MCF 10A (cell line): ENCODE data around the gene LDB3. TPM values are rescaled to one million over a fixed set of nuclear protein-coding genes. Genes with fewer than 3 reads are reported as not detected.

Experiments used
- BruUV-seq: library from RNA; stranded (reverse); fragments of 400-500 nt; replicated peaks from 2 replicates; lab custom pipeline; 2021; lab: Mats Ljungman, UMichigan
- CTCF ChIA-PET: fragments of 300-600 bp; sonication (Branson Sonifier 250); formaldehyde crosslinking; extraction: SDS; loops from one replicate; lab custom pipeline; 2021; ENCODE audit warnings: antibody characterized with exemption, inconsistent platforms; lab: Yijun Ruan, JAX
- POLR2A ChIA-PET: fragments of 300-600, 350-650 bp; sonication (Branson Sonifier 250); formaldehyde crosslinking; extraction: SDS; loops from one replicate; lab custom pipeline; 2020; ENCODE audit warnings: antibody characterized with exemption, inconsistent platforms; lab: Yijun Ruan, JAX
- DNase-seq: peaks from one replicate; pipeline ENCODE4 v3.0.0-alpha.2; 2018; ENCODE audit not compliant: unreplicated experiment
- H3K27ac Mint-ChIP-seq: one replicate; pipeline ENCODE4 v1.8.0; 2022; ENCODE audit warnings: mild to moderate bottlenecking, low read depth, mixed read lengths; ENCODE audit not compliant: unreplicated experiment
- H3K27me3 Mint-ChIP-seq: one replicate; pipeline ENCODE4 v1.8.0; 2022; ENCODE audit warnings: mixed read lengths; ENCODE audit not compliant: insufficient read depth, unreplicated experiment
- H3K36me3 Mint-ChIP-seq: one replicate; pipeline ENCODE4 v1.8.0; 2022; ENCODE audit warnings: mild to moderate bottlenecking, moderate library complexity, mixed read lengths; ENCODE audit not compliant: insufficient read depth, unreplicated experiment
- H3K4me1 Mint-ChIP-seq: one replicate; pipeline ENCODE4 v1.8.0; 2022; ENCODE audit warnings: mixed read lengths; ENCODE audit not compliant: insufficient read depth, unreplicated experiment
- H3K4me3 Mint-ChIP-seq: one replicate; pipeline ENCODE4 v1.8.0; 2022; ENCODE audit warnings: mild to moderate bottlenecking, moderate library complexity, mixed read lengths; ENCODE audit not compliant: unreplicated experiment
- H3K9me3 Mint-ChIP-seq: one replicate; pipeline ENCODE4 v1.8.0; 2022; ENCODE audit warnings: mixed read lengths; ENCODE audit not compliant: unreplicated experiment
- intact Hi-C: fragments of 100-400 bp; cut with micrococcal nuclease; formaldehyde crosslinking; loops from 2 replicates; pipeline ENCODE4 v1.14.1; 2022
- total RNA-seq: library from RNA; stranded (reverse); gene quantifications from 2 replicates; pipeline ENCODE4 v1.2.3, GENCODE V29; 2022
- TF ChIP-seq, protein P1 (sequence below): fragments of 200-600 bp; IDR thresholded peaks from one replicate; pipeline ENCODE4 v1.8.0; 2022; ENCODE audit warnings: antibody characterized with exemption, mild to moderate bottlenecking; ENCODE audit not compliant: unreplicated experiment

The LDB3 gene
- total RNA-seq, 1 experiment from 2014 or later = 0.23 TPM

GRCh38 chr10:86681047-86681446, 12.7 kb downstream of the LDB3 start:
- Mint-ChIP-seq H3K36me3 (no peaks in the 10 kb centered on the region), H3K4me3 (no peak overlapping the region), H3K27ac (no peak overlapping the region), H3K27me3 (peaks cover 11% of the 10 kb centered on the region), H3K9me3 (no peaks in the 10 kb centered on the region), H3K4me1 (no peaks in the 10 kb centered on the region)
- POLR2A ChIA-PET = no interaction called here
- DNase-seq = peak; percentile 29
- intact Hi-C loops = no loop called here
- TF ChIP-seq, protein P1, sequence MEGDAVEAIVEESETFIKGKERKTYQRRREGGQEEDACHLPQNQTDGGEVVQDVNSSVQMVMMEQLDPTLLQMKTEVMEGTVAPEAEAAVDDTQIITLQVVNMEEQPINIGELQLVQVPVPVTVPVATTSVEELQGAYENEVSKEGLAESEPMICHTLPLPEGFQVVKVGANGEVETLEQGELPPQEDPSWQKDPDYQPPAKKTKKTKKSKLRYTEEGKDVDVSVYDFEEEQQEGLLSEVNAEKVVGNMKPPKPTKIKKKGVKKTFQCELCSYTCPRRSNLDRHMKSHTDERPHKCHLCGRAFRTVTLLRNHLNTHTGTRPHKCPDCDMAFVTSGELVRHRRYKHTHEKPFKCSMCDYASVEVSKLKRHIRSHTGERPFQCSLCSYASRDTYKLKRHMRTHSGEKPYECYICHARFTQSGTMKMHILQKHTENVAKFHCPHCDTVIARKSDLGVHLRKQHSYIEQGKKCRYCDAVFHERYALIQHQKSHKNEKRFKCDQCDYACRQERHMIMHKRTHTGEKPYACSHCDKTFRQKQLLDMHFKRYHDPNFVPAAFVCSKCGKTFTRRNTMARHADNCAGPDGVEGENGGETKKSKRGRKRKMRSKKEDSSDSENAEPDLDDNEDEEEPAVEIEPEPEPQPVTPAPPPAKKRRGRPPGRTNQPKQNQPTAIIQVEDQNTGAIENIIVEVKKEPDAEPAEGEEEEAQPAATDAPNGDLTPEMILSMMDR = no peak
- CTCF ChIA-PET = no interaction called here
- BruUV-seq = no TSS peak

GRCh38 chr10:86681722-86682386, 13.5 kb downstream of the LDB3 start:
- Mint-ChIP-seq H3K4me1 (no peaks in the 10 kb centered on the region), H3K27ac (no peak overlapping the region), H3K9me3 (no peaks in the 10 kb centered on the region), H3K4me3 (no peak overlapping the region), H3K36me3 (no peaks in the 10 kb centered on the region), H3K27me3 (peaks cover 15% of the 10 kb centered on the region)
- CTCF ChIA-PET = interaction anchor here (1.1 kb wide), 1 partner anchor 12 kb away, joined by 3 read pairs; no protein-coding TSS in a partner anchor
- intact Hi-C loops = no loop called here
- no peak for DNase-seq
- POLR2A ChIA-PET = no interaction called here
- TF ChIP-seq, protein P1 = no peak
- BruUV-seq = no TSS peak

DNA sequence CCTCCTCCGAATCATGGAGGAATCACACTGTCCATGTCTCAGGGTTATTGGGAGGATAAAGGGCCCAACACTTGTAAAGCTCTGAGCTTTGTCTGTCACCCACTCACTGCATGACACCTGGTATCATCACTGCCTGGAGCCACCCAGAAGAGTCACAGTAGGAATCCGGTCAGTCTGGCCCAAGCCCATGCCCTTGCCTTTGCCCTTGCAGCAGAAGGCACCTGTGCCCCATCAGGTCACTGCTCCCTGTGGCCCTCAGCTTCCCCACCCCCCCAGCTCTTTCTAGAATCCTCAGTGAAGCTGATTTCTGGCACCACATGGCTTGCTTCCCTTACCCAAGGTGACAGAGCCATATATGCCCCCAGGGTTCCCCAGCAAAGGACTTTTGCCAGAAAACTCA, 14.4 kb downstream of the LDB3 start:
- Mint-ChIP-seq H3K4me1 (no peaks in the 10 kb centered on the region), H3K27ac (no peak overlapping the region), H3K36me3 (no peaks in the 10 kb centered on the region), H3K4me3 (no peak overlapping the region), H3K9me3 (no peaks in the 10 kb centered on the region), H3K27me3 (peaks cover 15% of the 10 kb centered on the region)
- ChIA-PET CTCF (interaction anchor here (0.7 to 1.1 kb wide), 4 partner anchors 11 to 256 kb away, joined by 3 to 4 read pairs (median 4); no protein-coding TSS in a partner anchor), POLR2A (no interaction called here)
- intact Hi-C loops = no loop called here
- no TSS peak for BruUV-seq
- TF ChIP-seq, protein P1 = no peak
- no peak for DNase-seq

DNA sequence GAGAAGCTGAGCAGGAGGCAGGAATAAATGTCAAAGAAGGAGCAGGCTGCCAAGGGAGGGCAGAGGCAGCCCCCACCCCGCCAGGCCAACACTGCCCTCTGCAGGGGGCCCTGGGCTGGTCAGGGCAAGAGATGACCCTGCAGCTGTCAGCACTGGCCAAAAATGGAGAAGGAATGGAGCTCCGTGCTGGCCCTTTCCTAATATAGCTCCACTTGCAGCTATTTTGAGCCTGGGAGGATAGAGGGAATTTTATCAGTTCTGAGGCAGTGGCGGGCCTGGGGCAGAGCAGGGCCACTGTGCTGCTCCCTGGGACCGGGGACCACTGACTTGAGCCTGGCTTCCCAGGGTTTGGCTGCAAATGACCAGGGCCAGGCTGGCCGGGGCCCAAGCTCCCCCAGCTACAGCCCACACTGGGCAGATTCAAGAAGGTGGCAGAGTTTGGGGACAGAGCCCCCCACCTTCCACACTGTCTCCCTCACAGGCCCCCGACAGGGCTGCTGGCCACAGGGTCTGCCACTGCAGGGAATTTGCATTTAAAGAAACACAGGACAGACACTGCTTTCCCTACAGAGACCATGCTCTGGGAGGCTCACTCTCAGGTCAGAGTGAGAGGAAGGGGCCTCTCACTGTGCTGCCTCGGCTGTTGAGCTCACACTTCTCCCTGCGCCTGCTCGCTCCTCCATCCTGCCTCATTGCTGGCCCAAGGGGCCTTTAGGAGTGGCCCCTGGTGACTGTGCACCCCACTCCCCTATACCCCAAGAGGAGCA, 16.2 kb downstream of the LDB3 start:
- intact Hi-C loops = no loop called here
- H3K36me3 Mint-ChIP-seq = no peaks in the 10 kb centered on the region
- ChIA-PET POLR2A (no interaction called here), CTCF (interaction anchor here (0.6 to 1.6 kb wide), 12 partner anchors 16 to 231 kb away, joined by 3 to 8 read pairs (median 4); partner anchors contain the start of gene LDB3)
- no peak overlapping the region for H3K27ac Mint-ChIP-seq
- H3K27me3 Mint-ChIP-seq = peaks cover 15% of the 10 kb centered on the region
- H3K4me3 Mint-ChIP-seq = no peak overlapping the region
- H3K9me3 Mint-ChIP-seq = no peaks in the 10 kb centered on the region
- DNase-seq = no peak
- TF ChIP-seq, protein P1 = peak; percentile 17
- no peaks in the 10 kb centered on the region for H3K4me1 Mint-ChIP-seq
- BruUV-seq = no TSS peak
